Measurements from ENCODE around the gene CPO.

CPO gene

DNA sequence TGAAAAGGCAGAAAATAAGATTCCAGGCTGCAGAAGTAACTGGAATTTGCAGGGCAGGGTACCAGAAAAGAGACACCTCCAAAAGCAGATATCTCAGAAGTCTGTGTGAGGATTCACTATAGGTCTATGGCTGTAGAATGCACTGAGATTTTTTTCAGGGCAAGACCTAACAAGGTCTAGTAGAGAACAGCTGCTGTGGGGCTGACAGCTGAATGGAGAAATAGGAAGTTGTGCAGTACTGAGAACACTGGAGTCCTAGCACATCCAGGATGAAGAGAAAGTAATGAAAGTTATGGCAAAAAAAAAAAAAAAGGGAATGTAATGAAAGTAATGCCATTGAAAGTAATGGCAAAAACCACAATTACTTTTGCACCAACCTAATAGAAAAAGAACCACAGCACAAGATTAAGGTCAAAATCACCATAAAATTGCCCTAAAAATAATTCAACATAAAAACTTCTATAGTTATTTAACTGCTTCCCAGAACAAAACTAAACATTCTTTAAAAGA, 57.3 kb downstream of the CPO start:
- Histone ChIP-seq H3K4me3 (ENCODE audit: insufficient read depth, low read depth, low read length) (no peak overlapping the region), H3K27me3 (ENCODE audit: control insufficient read depth, insufficient read depth, low read length, poor library complexity, severe bottlenecking) (no peaks in the 10 kb centered on the region), H3K9me3 (ENCODE audit: control insufficient read depth, low read length) (no peaks in the 10 kb centered on the region), H3K27ac (ENCODE audit: insufficient read depth, low read depth, low read length, poor library complexity, severe bottlenecking) (no peak overlapping the region), H3K36me3 (ENCODE audit: control insufficient read depth, insufficient read depth, low read length) (no peaks in the 10 kb centered on the region), H3K4me1 (ENCODE audit: control insufficient read depth, insufficient read depth, low read length) (no peaks in the 10 kb centered on the region)

DNA sequence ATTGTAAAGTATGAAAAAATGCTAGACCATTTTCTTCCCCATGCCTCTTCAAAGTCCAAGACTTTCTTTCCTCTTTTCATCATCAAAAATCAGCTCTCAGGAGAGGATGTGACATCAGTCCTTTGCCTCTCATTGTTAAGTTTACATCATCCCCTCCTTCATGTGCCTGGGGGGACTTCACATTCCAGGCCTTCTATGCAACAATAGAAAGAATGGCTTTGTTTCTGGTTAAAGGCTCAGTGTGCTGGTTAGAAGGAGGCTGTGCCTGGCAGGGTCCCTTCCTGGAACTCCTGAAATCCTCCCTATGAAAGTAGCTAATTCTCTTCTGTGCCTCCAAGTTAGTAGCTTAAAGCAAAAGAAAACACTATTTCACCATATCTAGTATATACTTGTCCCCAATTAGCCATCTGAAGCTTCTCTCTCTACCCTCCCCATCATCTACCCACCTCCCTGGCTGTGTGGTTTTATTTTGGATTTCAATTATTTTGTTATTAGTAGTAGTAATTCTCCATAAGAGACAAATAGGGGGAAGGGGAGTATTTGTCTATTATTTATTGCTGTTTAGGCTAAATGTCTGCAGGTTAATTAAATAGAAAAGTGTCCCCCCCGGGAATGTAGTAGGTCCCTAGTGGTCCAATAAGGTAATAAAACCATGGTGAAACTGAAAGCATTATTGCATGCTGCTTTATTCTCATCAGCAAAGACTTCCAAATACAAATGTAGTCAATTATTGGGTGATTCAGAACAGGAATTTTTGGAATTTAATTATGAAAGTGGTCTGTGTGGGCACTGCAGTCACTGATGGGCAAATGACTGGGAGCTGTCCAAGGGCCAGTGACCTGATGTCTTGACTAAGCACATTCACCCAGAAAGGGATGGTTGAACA, 69.0 kb downstream of the CPO start:
- Histone ChIP-seq H3K4me3 (ENCODE audit: insufficient read depth, low read depth, low read length) (no peak overlapping the region), H3K9me3 (ENCODE audit: control insufficient read depth, low read length) (no peaks in the 10 kb centered on the region), H3K27me3 (ENCODE audit: control insufficient read depth, insufficient read depth, low read length, poor library complexity, severe bottlenecking) (no peaks in the 10 kb centered on the region), H3K36me3 (ENCODE audit: control insufficient read depth, insufficient read depth, low read length) (no peaks in the 10 kb centered on the region), H3K27ac (ENCODE audit: insufficient read depth, low read depth, low read length, poor library complexity, severe bottlenecking) (peak overlapping the region; percentile 98), H3K4me1 (ENCODE audit: control insufficient read depth, insufficient read depth, low read length) (peaks cover 32% of the 10 kb centered on the region)
- WGBS, 2 experiments = 50 to 70% methylated on average over 1 of the region's 1 CpG

GRCh38 chr2:207012461-207012860, 73.1 kb downstream of the CPO start:
- Histone ChIP-seq H3K27ac (ENCODE audit: insufficient read depth, low read depth, low read length, poor library complexity, severe bottlenecking) (no peak overlapping the region), H3K9me3 (ENCODE audit: control insufficient read depth, low read length) (no peaks in the 10 kb centered on the region), H3K4me3 (ENCODE audit: insufficient read depth, low read depth, low read length) (no peak overlapping the region), H3K27me3 (ENCODE audit: control insufficient read depth, insufficient read depth, low read length, poor library complexity, severe bottlenecking) (no peaks in the 10 kb centered on the region), H3K4me1 (ENCODE audit: control insufficient read depth, insufficient read depth, low read length) (peaks cover 29% of the 10 kb centered on the region), H3K36me3 (ENCODE audit: control insufficient read depth, insufficient read depth, low read length) (no peaks in the 10 kb centered on the region)
- WGBS, 2 experiments = 63 to 65% methylated on average over 1 of the region's 1 CpG

GRCh38 chr2:207014424-207014823, 75.1 kb downstream of the CPO start:
- 83 to 100% methylated on average over 2 of the region's 2 CpGs for WGBS, 2 experiments
- H3K27me3 ChIP-seq (ENCODE audit: control insufficient read depth, insufficient read depth, low read length, poor library complexity, severe bottlenecking) = no peaks in the 10 kb centered on the region
- H3K4me3 ChIP-seq (ENCODE audit: insufficient read depth, low read depth, low read length) = no peak overlapping the region
- H3K4me1 ChIP-seq (ENCODE audit: control insufficient read depth, insufficient read depth, low read length) = peaks cover 13% of the 10 kb centered on the region
- no peaks in the 10 kb centered on the region for H3K36me3 ChIP-seq (ENCODE audit: control insufficient read depth, insufficient read depth, low read length)
- no peaks in the 10 kb centered on the region for H3K9me3 ChIP-seq (ENCODE audit: control insufficient read depth, low read length)
- no peak overlapping the region for H3K27ac ChIP-seq (ENCODE audit: insufficient read depth, low read depth, low read length, poor library complexity, severe bottlenecking)

DNA sequence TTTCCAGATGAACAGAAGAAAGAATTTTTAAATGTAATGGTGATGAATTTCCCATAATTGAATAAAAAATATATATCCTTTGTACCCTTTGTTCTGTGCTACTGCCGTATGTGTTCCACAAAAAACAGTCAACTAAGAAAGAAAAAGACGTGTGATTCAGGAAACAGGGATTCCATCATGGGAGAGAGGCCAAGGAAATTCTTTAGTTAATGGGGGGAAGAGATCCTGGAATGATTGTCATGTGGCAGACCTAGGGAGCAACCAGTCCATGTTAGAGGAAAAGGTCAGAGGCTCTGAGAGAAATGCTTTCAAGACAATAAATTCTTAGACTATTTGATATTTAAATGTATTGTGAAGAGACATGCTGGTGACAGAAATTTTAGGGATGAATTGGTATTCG, 76.6 kb downstream of the CPO start:
- no peaks in the 10 kb centered on the region for H3K36me3 ChIP-seq (ENCODE audit: control insufficient read depth, insufficient read depth, low read length)
- no peaks in the 10 kb centered on the region for H3K9me3 ChIP-seq (ENCODE audit: control insufficient read depth, low read length)
- 82 to 88% methylated on average over 2 to 3 of the region's 3 CpGs for WGBS, 2 experiments
- H3K27ac ChIP-seq (ENCODE audit: insufficient read depth, low read depth, low read length, poor library complexity, severe bottlenecking) = no peak overlapping the region
- no peaks in the 10 kb centered on the region for H3K4me1 ChIP-seq (ENCODE audit: control insufficient read depth, insufficient read depth, low read length)
- H3K27me3 ChIP-seq (ENCODE audit: control insufficient read depth, insufficient read depth, low read length, poor library complexity, severe bottlenecking) = no peaks in the 10 kb centered on the region
- H3K4me3 ChIP-seq (ENCODE audit: insufficient read depth, low read depth, low read length) = no peak overlapping the region
